HG03066 (cell line): ENCODE measurements around the gene NSUN6.

Experiments used
- ATAC-seq: cut with Tn5 transposase; IDR thresholded peaks from one replicate; pipeline ENCODE4 v1.9.1; 2021; ENCODE audit warnings: low read depth; ENCODE audit not compliant: unreplicated experiment

Gene NSUN6, protein sequence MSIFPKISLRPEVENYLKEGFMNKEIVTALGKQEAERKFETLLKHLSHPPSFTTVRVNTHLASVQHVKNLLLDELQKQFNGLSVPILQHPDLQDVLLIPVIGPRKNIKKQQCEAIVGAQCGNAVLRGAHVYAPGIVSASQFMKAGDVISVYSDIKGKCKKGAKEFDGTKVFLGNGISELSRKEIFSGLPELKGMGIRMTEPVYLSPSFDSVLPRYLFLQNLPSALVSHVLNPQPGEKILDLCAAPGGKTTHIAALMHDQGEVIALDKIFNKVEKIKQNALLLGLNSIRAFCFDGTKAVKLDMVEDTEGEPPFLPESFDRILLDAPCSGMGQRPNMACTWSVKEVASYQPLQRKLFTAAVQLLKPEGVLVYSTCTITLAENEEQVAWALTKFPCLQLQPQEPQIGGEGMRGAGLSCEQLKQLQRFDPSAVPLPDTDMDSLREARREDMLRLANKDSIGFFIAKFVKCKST

DNA sequence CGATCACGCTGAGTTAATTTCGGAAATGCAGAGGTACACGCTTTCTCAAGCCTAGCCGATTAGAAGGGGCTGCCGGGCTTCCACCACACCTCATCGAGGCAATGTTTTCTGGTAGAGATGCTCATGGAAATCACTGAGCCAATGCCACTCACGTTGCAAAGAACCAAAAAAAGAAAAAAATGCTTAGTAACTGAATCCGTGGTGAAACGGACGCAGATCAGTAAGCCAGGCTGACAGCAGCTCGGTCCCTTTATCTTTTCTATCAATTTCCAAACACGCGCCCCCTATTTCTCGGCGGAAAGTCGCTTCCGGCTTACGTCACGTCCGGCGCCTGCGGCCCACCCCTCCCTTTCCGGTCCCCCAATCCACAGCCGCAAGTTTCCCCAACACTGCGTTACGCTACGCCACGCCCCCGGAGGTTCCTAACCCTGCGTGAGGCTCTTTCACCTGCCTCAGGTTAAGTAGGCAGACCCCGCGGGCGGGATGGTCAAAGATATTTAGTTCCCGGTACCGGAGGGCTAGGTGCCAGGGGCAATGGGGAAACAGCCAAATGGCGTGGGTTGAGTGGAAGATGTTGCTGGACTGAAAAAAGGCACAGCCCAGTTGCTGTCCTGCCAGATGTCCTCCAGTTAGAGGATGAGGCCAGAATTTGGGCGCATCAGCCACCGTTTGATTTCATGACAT lies at the start of gene NSUN6:
Gene NSUN6 (minus strand): TSS at position 264 of the 684 bp plus-strand sequence. CDS start 384 bp downstream, outside the sequence.
- ATAC-seq: peak; percentile 99

DNA sequence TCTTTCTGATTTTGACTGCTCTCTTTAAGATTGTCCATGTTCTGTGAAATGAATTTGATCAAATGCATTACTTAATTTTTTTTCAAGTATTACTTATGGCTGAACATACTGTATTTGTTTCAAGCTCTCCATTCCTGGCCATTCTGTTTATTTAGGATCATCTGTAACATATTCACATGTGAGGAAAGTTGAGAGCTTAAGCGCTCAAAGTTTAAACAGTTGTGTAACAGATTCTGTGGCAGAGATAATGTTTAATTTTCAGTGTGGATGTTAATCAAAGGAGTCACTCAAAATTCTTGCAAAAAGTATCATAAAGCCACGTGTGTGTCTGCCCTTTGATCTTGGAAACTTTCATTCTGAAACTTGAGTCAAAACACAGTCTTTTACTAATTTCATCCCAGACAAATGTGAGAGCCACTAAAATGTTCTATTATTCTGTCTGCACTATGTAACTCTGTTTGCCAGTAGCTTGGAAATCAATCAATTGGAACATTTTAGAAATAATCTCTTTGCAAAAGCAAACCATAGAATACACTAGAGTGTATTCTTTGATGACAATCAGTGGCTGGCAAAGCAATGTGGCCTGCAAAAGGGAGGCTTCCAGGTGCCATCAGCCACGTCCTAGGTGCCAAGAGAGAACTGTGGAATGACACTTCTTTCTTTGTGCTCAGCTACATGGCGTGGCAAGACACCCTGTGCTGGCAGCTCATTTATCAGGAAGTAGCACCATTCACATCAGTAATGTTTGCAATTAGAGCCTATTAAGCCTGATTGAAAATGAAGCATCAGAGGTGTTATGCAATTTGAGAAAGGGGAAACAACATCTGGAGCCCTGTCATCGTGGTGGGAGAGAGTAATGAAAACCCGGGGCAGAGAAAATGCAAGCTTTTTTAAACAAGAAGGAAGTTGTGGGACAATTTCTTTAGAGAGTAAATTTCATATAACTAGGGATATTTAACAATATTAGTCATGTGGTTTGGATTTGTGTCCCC lies 48.8 kb upstream of the NSUN6 start:
- ATAC-seq: no peak

DNA sequence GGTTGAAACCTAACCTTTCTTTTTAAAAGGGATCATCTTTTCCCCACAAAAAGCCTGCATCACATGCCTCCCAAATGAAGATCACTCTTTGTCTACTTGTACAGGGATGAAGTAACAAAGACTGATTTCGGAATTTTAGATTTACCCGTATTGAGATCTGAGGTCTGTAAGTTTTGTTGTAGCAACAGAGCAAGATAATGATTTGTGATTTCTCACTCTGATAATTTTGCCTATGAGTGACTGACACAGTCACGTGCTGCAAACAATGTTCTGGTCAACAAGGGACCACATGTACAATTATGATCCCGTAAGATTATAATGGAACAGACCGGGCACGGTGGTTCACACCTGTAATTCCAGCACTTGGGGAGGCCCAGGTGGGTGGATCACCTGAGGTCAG lies 39.2 kb upstream of the NSUN6 start:
- no peak for ATAC-seq

DNA sequence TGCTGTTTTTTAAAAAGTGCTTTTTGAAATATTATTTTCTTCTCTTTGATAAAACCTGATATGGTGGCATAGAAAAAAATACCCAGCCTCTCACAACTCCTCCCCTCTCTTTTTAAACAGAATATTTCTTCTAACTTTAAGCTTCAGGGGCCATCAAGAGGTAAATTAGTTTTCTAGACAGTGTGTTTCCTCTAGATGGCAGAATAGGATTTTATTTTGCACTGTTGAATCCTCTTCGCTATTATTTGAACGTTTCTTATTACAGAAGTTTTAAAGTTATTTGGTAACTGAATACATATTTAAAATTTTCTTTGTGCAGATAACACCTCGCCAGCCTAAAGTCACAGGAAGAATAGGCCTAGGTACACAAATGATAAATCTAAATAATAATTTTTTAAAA lies 38.1 kb upstream of the NSUN6 start:
- no peak for ATAC-seq

DNA sequence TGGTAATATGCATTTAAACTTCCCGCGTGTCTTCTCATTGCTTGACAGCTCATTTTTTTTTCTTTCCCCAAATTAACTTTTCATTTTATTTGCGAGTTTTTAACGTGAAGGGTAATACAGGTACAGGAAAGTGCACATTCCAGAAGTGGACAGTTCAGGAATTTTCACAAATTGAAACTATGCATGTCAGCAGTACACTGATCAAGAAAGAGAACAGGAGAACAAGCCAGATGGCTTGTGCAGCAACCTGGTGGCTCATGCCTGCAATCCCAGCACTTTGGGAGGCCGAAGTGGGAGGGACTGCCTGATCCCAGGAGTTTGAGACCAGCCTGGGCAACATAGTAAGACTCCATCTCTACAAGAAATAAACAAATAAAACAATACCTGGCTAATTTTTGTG lies 36.3 kb upstream of the NSUN6 start:
- ATAC-seq: no peak

DNA sequence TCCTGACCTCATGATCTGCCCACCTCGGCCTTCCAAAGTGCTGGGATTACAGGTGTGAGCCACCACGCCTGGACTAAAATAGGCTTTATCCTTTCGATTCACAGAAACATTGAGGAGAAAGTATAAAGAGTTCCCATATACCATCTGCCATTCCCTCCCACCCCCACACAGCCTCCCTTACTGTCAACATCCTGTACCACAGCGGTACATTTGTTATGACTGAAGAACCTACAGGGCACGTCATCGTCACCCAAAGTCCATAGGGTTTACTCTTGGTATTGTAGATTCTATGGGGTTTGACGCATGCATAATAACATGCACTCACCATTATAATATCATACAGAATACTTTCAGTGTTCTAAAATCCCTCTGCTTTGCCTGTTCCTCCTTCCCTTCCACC lies 35.8 kb upstream of the NSUN6 start:
- ATAC-seq: no peak

DNA sequence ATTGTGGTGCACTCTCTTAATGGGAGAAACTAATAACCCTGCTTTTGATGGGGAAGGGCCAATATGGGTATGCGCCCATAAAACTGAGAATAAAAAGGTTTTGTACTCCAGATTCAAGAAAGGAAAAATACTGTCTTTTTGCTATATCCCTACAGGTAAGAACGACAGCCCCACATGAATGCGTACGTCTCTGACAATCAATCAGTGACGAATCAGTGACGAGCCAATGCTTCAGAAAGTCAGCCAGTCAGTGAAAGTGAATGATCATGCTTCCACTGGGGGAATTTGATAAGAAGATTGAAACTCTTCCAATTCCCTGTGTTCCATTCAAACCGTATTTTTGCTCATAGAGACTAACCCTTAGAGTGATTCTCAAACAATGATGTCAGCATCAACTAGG lies 34.2 kb upstream of the NSUN6 start:
- no peak for ATAC-seq

DNA sequence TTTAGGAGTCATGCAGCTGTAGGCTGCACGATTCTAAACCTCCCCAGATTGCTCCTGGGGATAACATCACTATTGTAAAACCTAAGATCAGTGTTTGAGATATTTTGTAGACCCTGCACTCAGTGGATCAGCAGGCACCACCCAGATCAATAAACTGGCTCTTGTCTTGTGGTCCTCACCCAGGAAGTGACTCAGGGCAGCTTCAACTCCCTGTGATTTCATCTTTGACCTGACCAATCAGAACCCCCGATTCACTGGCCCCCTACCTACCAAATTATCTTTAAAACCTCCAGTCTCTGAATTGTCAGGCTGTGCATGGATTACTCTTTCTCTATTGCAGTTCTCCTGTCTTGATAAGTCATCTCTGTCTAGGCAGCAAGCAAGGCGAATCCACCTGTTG lies 33.6 kb upstream of the NSUN6 start:
- no peak for ATAC-seq

DNA sequence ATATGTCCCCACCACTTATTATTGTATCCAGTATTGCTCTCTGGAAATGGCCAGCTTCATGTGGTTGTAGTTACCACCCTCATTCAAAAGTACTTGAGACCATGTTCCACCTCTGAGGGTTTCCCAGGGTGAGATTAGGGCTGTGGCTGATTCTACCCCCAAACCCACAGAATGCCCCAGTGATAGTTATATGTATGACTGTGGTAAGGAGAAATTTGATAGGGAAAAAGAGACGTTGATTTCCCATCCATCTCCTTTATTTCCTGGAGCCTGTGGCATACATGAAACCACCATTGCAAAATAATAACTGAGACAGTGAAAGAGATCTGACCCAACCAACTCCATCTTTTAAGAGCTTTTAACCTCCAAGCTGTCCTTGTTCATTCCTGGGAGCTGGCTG lies 33.0 kb upstream of the NSUN6 start:
- ATAC-seq: no peak

DNA sequence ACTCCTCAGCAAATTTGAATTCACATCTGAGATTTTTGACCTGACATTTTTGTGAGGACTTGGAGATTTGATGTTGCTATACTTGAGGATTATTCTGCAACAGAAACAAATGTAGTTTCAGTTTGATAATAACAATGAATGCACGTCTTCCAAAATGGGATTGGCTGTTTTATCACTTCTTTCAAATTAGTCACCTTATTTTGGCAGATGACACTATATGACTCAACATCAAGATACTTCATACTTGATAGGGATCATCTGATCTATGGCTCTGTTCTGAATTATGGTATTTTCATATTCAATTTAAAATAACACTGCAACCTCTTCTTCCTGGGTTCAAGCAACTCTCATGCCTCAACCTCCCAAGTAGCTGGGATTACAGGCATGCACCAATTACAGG lies 32.0 kb upstream of the NSUN6 start:
- ATAC-seq: no peak

DNA sequence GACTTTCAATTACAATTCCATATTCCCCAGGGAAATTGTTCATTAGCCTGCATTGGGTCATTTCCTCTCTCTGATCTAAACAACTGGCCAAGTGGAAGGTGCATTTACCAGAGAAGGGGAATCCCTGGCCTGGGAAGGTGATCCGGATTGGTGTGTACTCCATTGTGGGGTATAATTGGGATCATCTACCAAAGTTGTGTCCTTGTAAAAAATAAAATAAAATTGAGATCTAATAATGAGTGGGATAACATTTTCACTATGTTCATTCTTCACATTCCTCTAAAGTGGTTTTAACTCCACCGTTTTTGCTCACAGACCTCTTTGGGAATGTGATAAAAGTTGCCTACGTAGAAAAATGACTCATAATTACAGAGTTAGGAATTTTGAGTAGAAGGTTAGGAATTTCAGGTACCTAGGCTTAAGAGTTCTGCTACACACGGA lies 30.6 kb upstream of the NSUN6 start:
- ATAC-seq: no peak

DNA sequence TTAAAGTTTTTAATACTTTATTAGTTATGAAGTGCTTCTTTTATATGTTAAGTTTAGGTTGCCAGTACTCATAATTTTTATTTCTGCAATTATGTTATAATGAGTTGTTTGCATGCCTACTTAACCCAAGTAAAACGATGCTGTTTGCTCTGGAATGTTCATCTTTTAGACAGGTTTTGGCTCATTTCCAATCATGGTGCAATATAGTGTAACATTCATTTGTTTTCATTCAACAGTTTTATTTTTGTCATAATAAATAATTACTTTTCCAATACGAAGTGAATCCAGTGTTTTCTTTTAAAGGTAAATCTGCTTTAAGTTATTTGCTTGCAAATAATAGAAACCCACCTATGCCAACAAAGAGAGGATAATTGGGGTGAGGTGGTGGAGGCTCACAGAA lies 30.0 kb upstream of the NSUN6 start:
- no peak for ATAC-seq

DNA sequence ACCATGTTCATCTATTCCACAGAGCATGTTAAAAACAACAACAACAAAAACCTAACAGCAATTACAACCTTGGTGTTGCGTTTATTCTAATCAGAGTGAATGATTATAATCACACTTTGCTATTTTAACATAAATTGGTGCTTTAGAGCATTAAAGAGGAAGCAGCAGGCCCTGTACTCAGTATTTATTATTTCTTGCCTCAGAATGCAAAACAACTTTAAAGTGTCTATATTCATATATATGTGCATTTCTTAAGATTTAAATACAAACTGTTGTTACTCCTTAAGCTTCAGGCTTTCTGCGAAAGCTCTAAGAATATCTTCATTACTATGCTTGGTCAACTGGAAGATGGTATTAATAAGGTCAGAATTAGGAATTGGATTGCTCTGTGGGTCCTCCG lies 29.4 kb upstream of the NSUN6 start:
- ATAC-seq: no peak

DNA sequence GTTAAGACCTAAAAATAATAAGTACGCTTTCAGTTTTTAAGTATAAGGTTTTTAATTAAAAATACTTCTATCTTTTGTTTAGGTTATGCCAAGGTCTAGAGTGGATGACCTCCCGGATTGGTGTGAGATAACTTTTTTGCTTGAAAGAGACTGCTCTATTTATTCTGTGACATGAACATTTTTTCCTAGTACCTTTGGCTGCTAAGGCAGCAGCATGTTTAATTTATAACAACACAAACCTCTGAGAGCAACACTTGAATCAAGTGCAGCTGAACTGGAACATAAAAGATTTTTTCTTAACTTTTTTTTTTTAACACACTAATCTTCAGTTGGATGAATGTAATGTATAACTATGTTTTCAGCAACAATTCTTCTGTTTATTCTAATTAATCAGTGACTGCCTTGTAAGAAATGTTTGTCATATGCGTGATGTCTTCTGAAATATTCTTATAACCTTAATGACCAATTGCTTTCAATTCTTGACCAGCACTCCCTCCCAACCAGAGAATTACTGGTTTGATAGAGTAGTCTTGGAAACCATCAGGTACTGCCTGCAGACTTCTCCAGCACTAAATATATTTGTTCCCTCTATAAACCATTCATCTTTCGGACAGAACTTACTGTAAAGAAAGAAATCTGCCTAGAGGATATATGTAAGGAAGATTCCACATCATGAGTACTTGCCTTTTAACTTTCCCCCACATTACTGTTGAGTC lies 23.9 kb upstream of the NSUN6 start:
- ATAC-seq: no peak

DNA sequence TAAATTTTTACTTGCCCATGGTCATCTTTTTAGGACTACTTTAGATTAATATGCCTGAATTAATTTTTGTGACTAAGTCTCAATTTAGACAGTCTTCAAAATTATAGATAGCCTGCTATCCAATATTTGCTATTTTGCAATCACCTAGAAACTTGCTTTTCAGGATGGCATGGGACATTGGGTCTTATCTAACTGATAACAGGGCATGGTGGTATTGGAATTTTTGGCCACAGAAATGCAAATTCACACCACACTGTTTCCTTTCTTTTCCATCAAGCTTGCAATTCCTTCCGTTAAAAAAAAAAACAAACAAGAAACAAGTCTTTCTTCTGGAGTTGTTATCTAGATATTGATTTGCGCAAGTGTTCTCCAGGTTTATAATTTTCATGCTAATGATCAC lies 16.6 kb upstream of the NSUN6 start:
- no peak for ATAC-seq

DNA sequence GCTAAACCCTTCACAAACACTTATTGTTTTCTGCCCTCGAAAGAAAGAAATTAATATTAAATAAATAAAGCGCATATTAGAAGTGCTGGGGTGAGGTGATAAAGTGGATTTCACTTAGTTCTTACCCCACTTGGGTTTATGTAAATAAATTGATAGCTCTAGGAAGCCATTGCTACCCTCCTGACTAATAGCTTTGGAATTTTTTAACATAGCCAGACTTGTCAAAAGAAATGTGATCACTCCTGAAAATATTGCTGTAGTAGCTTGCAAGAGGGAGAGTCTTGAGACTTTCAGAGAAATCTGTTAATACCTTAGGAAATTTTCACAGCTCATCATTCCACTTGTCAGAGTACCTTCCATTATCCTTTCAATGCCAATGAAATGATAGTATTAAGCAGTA lies 15.4 kb upstream of the NSUN6 start:
- ATAC-seq: no peak

DNA sequence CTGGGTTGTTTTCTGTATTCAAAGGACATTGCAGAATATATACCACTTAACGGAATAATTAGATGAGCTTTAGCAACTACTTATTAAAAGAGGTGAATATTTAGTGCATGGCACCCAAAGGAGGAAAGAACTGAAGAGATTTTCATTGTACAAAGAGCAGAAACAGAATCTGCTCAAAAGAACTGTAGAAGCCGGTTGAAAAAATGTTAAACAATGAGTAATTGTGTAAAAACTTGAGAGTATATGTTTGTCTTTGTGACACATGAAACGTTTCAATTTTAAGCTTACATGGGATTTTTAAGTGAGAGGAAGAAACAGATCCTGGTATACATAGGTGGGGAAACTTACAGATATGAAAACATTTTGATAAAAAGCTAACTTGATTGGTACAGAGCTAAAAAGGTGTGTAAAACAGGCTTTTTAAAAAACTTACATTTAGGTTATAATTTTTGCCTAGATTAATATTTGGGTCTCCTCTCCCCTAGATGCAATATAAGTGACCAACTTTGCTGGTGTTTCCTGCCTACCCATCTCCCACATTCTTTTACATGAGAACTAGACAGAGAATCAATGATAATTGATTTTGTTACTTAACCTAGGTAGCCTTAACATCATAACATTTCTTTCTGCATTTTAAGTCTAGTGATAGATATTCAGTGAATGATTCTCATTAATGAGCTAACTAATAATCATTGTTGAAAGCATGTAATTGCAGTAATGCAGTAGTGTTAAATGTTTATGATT lies 14.6 kb upstream of the NSUN6 start:
- no peak for ATAC-seq

DNA sequence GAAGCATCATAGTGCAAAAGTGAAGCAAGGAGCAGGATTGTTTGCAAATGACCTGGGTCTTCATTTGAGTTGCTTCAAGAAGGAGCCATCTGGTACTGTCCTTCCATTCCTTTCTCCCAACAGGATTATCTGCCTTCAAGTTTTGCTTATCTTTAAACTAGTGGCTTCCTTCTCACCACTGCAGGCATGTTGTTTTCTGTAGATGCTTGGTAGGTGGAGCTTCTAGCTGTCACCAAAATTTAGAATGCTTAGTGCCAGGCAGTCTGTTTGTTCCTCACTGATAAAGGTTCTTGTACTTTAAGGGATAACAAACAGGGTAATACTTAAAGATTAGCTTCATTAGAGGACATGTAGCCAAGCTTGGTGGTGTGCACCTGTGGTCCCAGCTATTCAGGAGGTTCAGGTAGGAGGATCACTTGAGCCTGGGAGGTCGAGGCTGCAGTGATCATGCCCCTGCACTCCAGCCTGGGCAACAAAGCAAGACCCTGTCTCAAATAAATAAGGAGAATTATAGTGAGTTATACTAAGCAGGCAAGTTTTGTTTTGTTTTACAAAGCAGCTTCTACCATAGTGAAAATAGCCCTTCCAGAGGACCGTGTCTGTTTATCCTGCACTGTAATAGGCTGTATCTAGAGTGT lies 13.6 kb upstream of the NSUN6 start:
- ATAC-seq: no peak

DNA sequence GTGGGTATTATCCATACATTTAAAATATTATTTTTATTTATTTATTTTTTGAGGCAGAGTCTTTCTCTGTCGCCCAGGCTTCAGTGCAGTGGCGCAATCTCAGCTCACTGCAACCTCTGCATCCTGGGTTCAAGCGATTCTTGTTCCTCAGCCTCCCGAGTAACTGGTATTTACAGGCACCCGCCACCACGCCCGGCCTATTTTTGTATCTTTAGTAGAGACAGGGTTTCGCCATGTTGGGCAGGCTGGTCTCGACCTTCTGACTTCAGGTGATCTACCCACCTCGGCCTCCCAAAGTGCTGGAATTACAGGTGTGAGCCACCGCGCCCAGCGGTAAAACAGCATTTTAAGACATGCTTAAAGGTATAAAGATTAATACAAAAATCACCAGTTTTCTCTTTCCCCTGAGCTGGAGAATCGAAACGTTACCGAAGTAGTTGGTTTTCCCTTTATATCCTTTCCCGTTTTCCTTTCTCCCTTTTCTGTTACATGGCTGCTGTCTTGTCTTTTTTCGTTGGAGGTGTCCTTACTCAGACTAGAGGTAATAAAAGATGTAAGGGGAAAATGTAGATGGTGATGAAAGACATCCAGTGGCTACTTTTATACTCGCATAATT lies 9.5 kb upstream of the NSUN6 start:
- no peak for ATAC-seq
